ENCODE results near the gene DEXI. TPM values are rescaled to one million over a fixed set of nuclear protein-coding genes. Genes with fewer than 3 reads are reported as not detected.
A peak's percentile ranks its signal among the peaks of the same experiment; 100 is the strongest.

DEXI gene
- polyA plus RNA-seq, 3 donors: 4.9 to 10.8 (median 6.8) TPM

DNA sequence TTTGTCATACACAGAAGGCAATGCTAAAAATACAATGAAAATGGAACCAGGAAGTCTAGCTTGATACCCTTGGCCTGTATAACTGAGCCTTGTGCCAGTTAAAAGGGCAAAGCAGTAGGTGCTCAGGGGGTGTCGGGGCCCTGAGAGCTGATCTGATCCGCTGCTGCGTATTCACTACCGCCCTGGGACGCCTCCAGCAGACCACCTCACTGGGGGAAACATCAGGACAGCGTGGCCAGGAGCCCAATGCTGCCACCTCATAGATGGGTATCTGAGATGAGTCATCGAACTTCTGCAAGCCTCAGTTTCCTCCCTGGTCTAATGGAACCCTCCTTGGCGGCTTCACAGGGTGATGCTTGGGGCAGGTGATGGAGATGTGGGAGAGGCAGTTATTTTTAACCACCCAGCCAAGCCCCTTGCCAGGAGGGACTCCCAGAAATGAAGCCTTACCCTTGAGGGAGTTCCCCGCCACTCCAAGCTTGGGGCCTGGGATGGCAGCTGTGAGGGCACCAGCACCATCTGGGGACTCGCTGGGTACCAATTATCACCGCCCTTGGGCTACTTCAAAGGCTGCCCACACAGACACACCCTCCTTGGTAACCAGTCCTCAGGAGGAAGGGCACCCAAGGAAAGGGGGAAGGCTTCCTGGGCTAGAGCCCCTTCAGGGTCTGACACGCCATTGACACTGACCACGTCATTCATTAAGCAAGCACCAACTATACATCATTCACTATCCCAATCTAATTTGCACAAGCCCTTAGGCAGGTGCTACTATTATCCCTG lies 7.8 kb downstream of the DEXI start:
- no peak overlapping the region for H3K4me3 Mint-ChIP-seq
- peak overlapping the region in 2 of 7 donors; percentile 22 to 46 for H3K27ac Mint-ChIP-seq
- Histone ChIP-seq H3K9ac (ENCODE audit: insufficient read depth, low read length, poor library complexity, severe bottlenecking) (no peak overlapping the region), H3K4me2 (replicated peaks; ENCODE audit: extremely low read depth, low read length, poor library complexity, severe bottlenecking) (no peak overlapping the region), H4K20me1 (ENCODE audit: insufficient read depth, low read length) (peaks cover 100% of the 10 kb centered on the region), H3K27me3 (ENCODE audit: control insufficient read depth in 2 of 2, insufficient read depth in 2 of 2, low read length in 2 of 2) (no peaks in the 10 kb centered on the region), H2AFZ (ENCODE audit: insufficient read depth, low read depth, low read length, poor library complexity, severe bottlenecking) (no peak overlapping the region), H3K79me2 (ENCODE audit: insufficient read depth, low read length) (peaks cover 19% of the 10 kb centered on the region), H3K9me3 (replicated peaks in 1 of 2; ENCODE audit: control insufficient read depth in 1 of 2, insufficient read depth in 1 of 2, low read length in 2 of 2) (no peaks in the 10 kb centered on the region), H3K4me3 (replicated peaks in 1 of 3; ENCODE audit: low read depth in 2 of 3, low read length in 3 of 3) (no peak overlapping the region), H3K27ac (ENCODE audit: low read depth in 1 of 2, low read length in 2 of 2) (no peak overlapping the region), H3K4me1 (ENCODE audit: control insufficient read depth in 1 of 2, insufficient read depth in 2 of 2, low read length in 2 of 2) (peaks cover 37 to 42% of the 10 kb centered on the region in 2 donors), H3K36me3 (replicated peaks in 1 of 2; ENCODE audit: control insufficient read depth in 1 of 2, insufficient read depth in 2 of 2, low read length in 2 of 2) (peaks cover 0 to 10% of the 10 kb centered on the region in 2 donors)
- WGBS (ENCODE audit: insufficient coverage): 100% methylated on average over 4 of the region's 13 CpGs
- no peak for TF ChIP-seq CTCF (IDR thresholded peaks at IDR 0.05)
- H3K4me1 Mint-ChIP-seq: peaks cover 64% of the 10 kb centered on the region
- peaks cover 0 to 1% (median 0%) of the 10 kb centered on the region in 7 donors for H3K9me3 Mint-ChIP-seq
- no peak for DNase-seq
- peaks cover 0 to 1% (median 0%) of the 10 kb centered on the region in 3 donors for H3K27me3 Mint-ChIP-seq (ENCODE audit: low read depth in 3 of 3)
- intact Hi-C loops (cut with micrococcal nuclease): loop anchor here in 1 of 2 donors (5.0 kb wide), 1 partner anchor 192 kb away; the partner anchor contains the start of gene NUBP1
- peaks cover 8 to 19% of the 10 kb centered on the region in 2 donors for H3K36me3 Mint-ChIP-seq

DNA sequence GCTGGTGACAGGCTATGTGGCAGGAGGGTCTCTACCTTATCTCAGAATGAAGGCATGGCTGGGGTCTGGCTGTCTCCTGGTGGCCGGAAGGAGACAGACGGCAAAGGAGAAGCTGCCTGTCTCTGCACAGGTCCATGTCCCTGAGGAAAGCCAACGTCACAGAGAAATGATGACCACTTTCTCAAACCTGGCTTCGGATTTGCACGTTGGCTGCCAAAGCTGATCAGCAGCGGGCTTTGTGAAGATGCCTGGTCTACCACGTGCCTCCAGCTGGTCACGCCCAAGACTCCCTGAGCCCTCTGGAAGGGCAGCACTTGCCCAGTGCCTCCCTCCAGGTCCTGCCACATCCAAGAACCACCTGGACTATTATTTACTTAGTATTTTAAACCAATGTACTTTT lies 8.4 kb downstream of the DEXI start:
- peak overlapping the region in 4 of 7 donors; percentile 22 to 37 (median 34) for H3K27ac Mint-ChIP-seq

More for the DNA sequence above, 8.4 kb downstream of the DEXI start:
- Mint-ChIP-seq H3K9me3 (peaks cover 0 to 1% (median 0%) of the 10 kb centered on the region in 7 donors), H3K36me3 (peaks cover 7 to 20% of the 10 kb centered on the region in 2 donors), H3K27me3 (ENCODE audit: low read depth in 3 of 3) (no peaks in the 10 kb centered on the region), H3K4me1 (peaks cover 64% of the 10 kb centered on the region), H3K4me3 (no peak overlapping the region)
- TF ChIP-seq CTCF (IDR thresholded peaks at IDR 0.05): no peak
- intact Hi-C loops (cut with micrococcal nuclease): no loop called here
- Histone ChIP-seq H2AFZ (ENCODE audit: insufficient read depth, low read depth, low read length, poor library complexity, severe bottlenecking) (no peak overlapping the region), H3K4me3 (replicated peaks in 1 of 3; ENCODE audit: low read depth in 2 of 3, low read length in 3 of 3) (no peak overlapping the region), H3K4me2 (replicated peaks; ENCODE audit: extremely low read depth, low read length, poor library complexity, severe bottlenecking) (no peak overlapping the region), H3K27me3 (ENCODE audit: control insufficient read depth in 2 of 2, insufficient read depth in 2 of 2, low read length in 2 of 2) (no peaks in the 10 kb centered on the region), H4K20me1 (ENCODE audit: insufficient read depth, low read length) (peaks cover 100% of the 10 kb centered on the region), H3K9ac (ENCODE audit: insufficient read depth, low read length, poor library complexity, severe bottlenecking) (no peak overlapping the region), H3K36me3 (replicated peaks in 1 of 2; ENCODE audit: control insufficient read depth in 1 of 2, insufficient read depth in 2 of 2, low read length in 2 of 2) (peaks cover 0 to 13% of the 10 kb centered on the region in 2 donors), H3K9me3 (replicated peaks in 1 of 2; ENCODE audit: control insufficient read depth in 1 of 2, insufficient read depth in 1 of 2, low read length in 2 of 2) (no peaks in the 10 kb centered on the region), H3K79me2 (ENCODE audit: insufficient read depth, low read length) (peaks cover 17% of the 10 kb centered on the region), H3K27ac (ENCODE audit: low read depth in 1 of 2, low read length in 2 of 2) (no peak overlapping the region), H3K4me1 (ENCODE audit: control insufficient read depth in 1 of 2, insufficient read depth in 2 of 2, low read length in 2 of 2) (peaks cover 34 to 38% of the 10 kb centered on the region in 2 donors)
- 91% methylated on average over 8 of the region's 8 CpGs for WGBS (ENCODE audit: insufficient coverage)
- DNase-seq: no peak

Data from CD14-positive monocyte (primary cell).